B cell (primary cell): ENCODE data around the gene CRIP3. TPM values are rescaled to one million over a fixed set of nuclear protein-coding genes. Genes with fewer than 3 reads are reported as not detected.

Experiments
- ATAC-seq: fragments of 200-7000 bp; cut with Tn5 transposase; one replicate; pipeline ENCODE4 v1.10.0; 2021; ENCODE audit warnings: low read depth, mild to moderate bottlenecking, moderate number of reproducible peaks, moderate library complexity
- CTCF ChIA-PET: fragments of 350-600 bp; sonication (Branson Sonifier 250); formaldehyde crosslinking; loops from one replicate; lab custom pipeline; 2021; ENCODE audit warnings: antibody characterized with exemption, inconsistent platforms; lab: Charles Lee
- POLR2A ChIA-PET: fragments of 350-600 bp; sonication (Branson Sonifier 250); formaldehyde crosslinking; loops from one replicate; lab custom pipeline; 2021; ENCODE audit warnings: antibody characterized with exemption; lab: Charles Lee
- DNase-seq: peaks from one replicate; pipeline ENCODE4 v3.0.0; 2013
- H2AFZ ChIP-seq: 2 replicates; pipeline ENCODE4 v1.6.1; 2012; ENCODE audit warnings: mild to moderate bottlenecking, low read depth, low read length; ENCODE audit not compliant: insufficient read depth, poor library complexity, severe bottlenecking
- H3K27ac ChIP-seq, 2 donors: 1 replicate in 1 of 2; 2 replicates in 1 of 2; pipeline ENCODE4 v1.5.1; 2012 to 2013; ENCODE audit warnings: low read length in 2 of 2, mild to moderate bottlenecking in 2 of 2, moderate library complexity in 1 of 2
- H3K27me3 ChIP-seq, 4 experiments: fragments of 200-600 bp in 1 of 4; sonication (generic) in 1 of 4; replicated peaks in 1 of 4; 1 replicate in 2 of 4; 2 replicates in 2 of 4; pipeline versions ENCODE4 v1.6.1 to v1.7.0; 2013 to 2016; ENCODE audit warnings: low read length in 3 of 4, mild to moderate bottlenecking in 2 of 4, mixed read lengths in 1 of 4, moderate library complexity in 1 of 4; ENCODE audit not compliant: insufficient read depth in 4 of 4, control insufficient read depth in 3 of 4; ENCODE audit errors: control extremely low read depth in 1 of 4
- H3K36me3 ChIP-seq, 2 experiments: replicated peaks in 1 of 2; 1 replicate in 1 of 2; 2 replicates in 1 of 2; pipeline versions ENCODE4 v1.6.1 to v1.7.1; 2013; ENCODE audit warnings: low read length in 1 of 2; ENCODE audit not compliant: insufficient read depth in 2 of 2, control insufficient read depth in 1 of 2; ENCODE audit errors: control extremely low read depth in 1 of 2, extremely low read depth in 1 of 2
- H3K4me1 ChIP-seq, 2 donors: fragments of 200-600 bp in 1 of 2; sonication (generic) in 1 of 2; 1 replicate in 1 of 2; 2 replicates in 1 of 2; pipeline versions ENCODE4 v1.5.1 to v1.6.1; 2013 to 2017; ENCODE audit warnings: low read length in 2 of 2; ENCODE audit not compliant: control insufficient read depth in 2 of 2, insufficient read depth in 2 of 2
- H3K4me2 ChIP-seq: replicated peaks from 2 replicates; pipeline ENCODE3; 2012; ENCODE audit warnings: mild to moderate bottlenecking, low read depth, low read length; ENCODE audit not compliant: poor library complexity, severe bottlenecking
- H3K4me3 ChIP-seq, 5 experiments: fragments of 200-600 bp in 1 of 5; sonication (generic) in 1 of 5; 1 replicate in 3 of 5; 2 replicates in 2 of 5; pipeline versions ENCODE4 v1.5.1 to v1.7.0; 2011 to 2016; ENCODE audit warnings: low read length in 4 of 5, mild to moderate bottlenecking in 4 of 5, low read depth in 2 of 5, control low read depth in 1 of 5, moderate library complexity in 1 of 5; ENCODE audit not compliant: insufficient read depth in 1 of 5; ENCODE audit errors: control extremely low read depth in 1 of 5, extremely low read depth in 1 of 5
- H3K79me2 ChIP-seq: fragments of 200-600 bp; sonication (generic); one replicate; pipeline ENCODE4 v1.6.0; 2016; ENCODE audit warnings: low read length; ENCODE audit not compliant: control insufficient read depth, insufficient read depth
- H3K9ac ChIP-seq: fragments of 200-600 bp; sonication (generic); 2 replicates; pipeline ENCODE4 v1.6.1; 2017; ENCODE audit warnings: mild to moderate bottlenecking, low read length, moderate library complexity
- H3K9me3 ChIP-seq, 3 donors: one replicate each; pipeline versions ENCODE4 v1.6.1 to v1.7.1; 2013; ENCODE audit warnings: low read length in 2 of 3; ENCODE audit not compliant: control insufficient read depth in 2 of 3, insufficient read depth in 1 of 3; ENCODE audit errors: control extremely low read depth in 1 of 3
- H4K20me1 ChIP-seq: 2 replicates; pipeline ENCODE4 v1.6.0; 2012; ENCODE audit warnings: mild to moderate bottlenecking, low read length; ENCODE audit not compliant: insufficient read depth, control insufficient read depth, poor library complexity, severe bottlenecking
- H3K27ac Mint-ChIP-seq: one replicate; pipeline ENCODE4 v1.8.0; 2021; ENCODE audit warnings: mixed read lengths
- H3K27me3 Mint-ChIP-seq: one replicate; pipeline ENCODE4 v1.8.0; 2021; ENCODE audit warnings: mixed read lengths
- H3K4me1 Mint-ChIP-seq: one replicate; pipeline ENCODE4 v1.8.0; 2021; ENCODE audit warnings: mixed read lengths
- H3K4me3 Mint-ChIP-seq: one replicate; pipeline ENCODE4 v1.8.0; 2021; ENCODE audit warnings: mixed read lengths
- H3K9me3 Mint-ChIP-seq: one replicate; pipeline ENCODE4 v1.8.0; 2022; ENCODE audit warnings: mixed read lengths; ENCODE audit not compliant: insufficient read depth
- EZH2 ChIP-seq: IDR thresholded peaks from 2 replicates; pipeline ENCODE4 v1.6.1; 2012; ENCODE audit warnings: borderline replicate concordance, low read depth, mild to moderate bottlenecking, moderate library complexity, low read length; ENCODE audit not compliant: insufficient read depth, poor library complexity, severe bottlenecking
- WGBS: methylation state at CpG from one replicate; pipeline ENCODE4 v1.1.5; 2013; ENCODE audit warnings: missing lambda C conversion rate; ENCODE audit not compliant: insufficient coverage; 5-methylcytosine and 5-hydroxymethylcytosine counted together
- intact Hi-C: fragments of 100-400 bp; cut with micrococcal nuclease; formaldehyde crosslinking; loops from one replicate; pipeline ENCODE4 v1.10.0; 2022
- polyA plus RNA-seq: library from polyadenylated mRNA; depleted of rRNA; stranded (reverse); fragments of >200 nt; gene quantifications from 2 replicates; pipeline ENCODE4 v1.2.3, GENCODE V29; 2012
- total RNA-seq, 2 donors: library from RNA; stranded (reverse); fragments of 120-200 nt in 1 of 2; gene quantifications; 1 replicate in 1 of 2; 2 replicates in 1 of 2; pipeline versions ENCODE4 v1.2.3 to v1.2.4, GENCODE V29; 2013 to 2022
- TF ChIP-seq, protein P1 (sequence below): fragments of 200-600 bp; IDR thresholded peaks from one replicate; pipeline ENCODE4 v1.8.0; 2022; ENCODE audit warnings: antibody characterized with exemption, mild to moderate bottlenecking

The CRIP3 gene
- total and polyA plus RNA-seq, 2 donors (not counting 1 experiment from before 2014, with no cell fraction given), result 25.8 to 64.6 TPM

DNA sequence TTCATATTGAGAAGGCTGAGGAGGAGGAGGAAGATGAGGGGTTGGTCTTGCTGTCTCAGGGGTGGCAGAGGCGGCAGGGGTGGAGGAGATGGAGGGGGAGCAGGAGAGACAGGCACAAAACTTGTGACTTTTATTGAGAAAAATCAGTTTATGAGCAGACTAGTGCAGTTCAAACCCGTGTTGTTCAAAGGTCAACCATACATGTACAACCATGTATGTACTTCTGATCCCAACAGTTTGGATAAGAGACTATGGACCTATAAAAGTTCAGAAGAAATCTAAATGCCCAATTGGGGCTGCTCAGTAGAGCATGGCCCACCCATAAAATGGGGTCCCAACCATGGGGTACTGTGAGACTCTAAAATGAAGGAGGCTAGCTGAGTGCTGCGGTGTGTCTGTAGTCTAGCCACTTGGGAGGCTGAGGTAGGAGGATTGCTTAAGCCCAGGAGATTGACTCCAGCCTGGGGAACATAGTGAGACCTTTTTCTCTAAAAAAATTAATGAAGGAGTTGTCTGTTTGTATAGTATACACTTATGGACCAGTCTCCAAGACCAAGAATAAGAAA lies 18.2 kb downstream of the CRIP3 start:
- ChIA-PET CTCF (interaction anchor here (1.8 kb wide), 1 partner anchor 17 kb away, joined by 4 read pairs; no protein-coding TSS in a partner anchor), POLR2A (no interaction called here)
- peaks cover 0 to 14% (median 5%) of the 10 kb centered on the region in 4 experiments for H3K27me3 ChIP-seq
- ATAC-seq (no peak), DNase-seq (no peak)
- no peaks in the 10 kb centered on the region for H3K9me3 ChIP-seq
- H3K79me2 ChIP-seq, result no peaks in the 10 kb centered on the region
- H3K4me3 ChIP-seq, result no peak overlapping the region
- H3K36me3 ChIP-seq, result no peaks in the 10 kb centered on the region
- no peak overlapping the region for H3K9ac ChIP-seq
- H3K4me2 ChIP-seq, result no peak overlapping the region
- TF ChIP-seq, protein P1, sequence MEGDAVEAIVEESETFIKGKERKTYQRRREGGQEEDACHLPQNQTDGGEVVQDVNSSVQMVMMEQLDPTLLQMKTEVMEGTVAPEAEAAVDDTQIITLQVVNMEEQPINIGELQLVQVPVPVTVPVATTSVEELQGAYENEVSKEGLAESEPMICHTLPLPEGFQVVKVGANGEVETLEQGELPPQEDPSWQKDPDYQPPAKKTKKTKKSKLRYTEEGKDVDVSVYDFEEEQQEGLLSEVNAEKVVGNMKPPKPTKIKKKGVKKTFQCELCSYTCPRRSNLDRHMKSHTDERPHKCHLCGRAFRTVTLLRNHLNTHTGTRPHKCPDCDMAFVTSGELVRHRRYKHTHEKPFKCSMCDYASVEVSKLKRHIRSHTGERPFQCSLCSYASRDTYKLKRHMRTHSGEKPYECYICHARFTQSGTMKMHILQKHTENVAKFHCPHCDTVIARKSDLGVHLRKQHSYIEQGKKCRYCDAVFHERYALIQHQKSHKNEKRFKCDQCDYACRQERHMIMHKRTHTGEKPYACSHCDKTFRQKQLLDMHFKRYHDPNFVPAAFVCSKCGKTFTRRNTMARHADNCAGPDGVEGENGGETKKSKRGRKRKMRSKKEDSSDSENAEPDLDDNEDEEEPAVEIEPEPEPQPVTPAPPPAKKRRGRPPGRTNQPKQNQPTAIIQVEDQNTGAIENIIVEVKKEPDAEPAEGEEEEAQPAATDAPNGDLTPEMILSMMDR, result no peak
- no peak for TF ChIP-seq EZH2
- no peaks in the 10 kb centered on the region for H4K20me1 ChIP-seq
- H3K4me1 ChIP-seq, result no peaks in the 10 kb centered on the region
- no peak overlapping the region for H3K27ac Mint-ChIP-seq
- H3K9me3 Mint-ChIP-seq, result no peaks in the 10 kb centered on the region
- no peak overlapping the region for H3K4me3 Mint-ChIP-seq
- H2AFZ ChIP-seq, result no peak overlapping the region
- WGBS, result 60% methylated on average over 2 of the region's 3 CpGs
- peaks cover 19% of the 10 kb centered on the region for H3K27me3 Mint-ChIP-seq
- intact Hi-C loops, result no loop called here
- H3K4me1 Mint-ChIP-seq, result peaks cover 5% of the 10 kb centered on the region
- no peak overlapping the region for H3K27ac ChIP-seq
